Vagina (tissue), 2 donors: ENCODE measurements around the gene SOHLH1.

Source experiments
- CTCF ChIP-seq, 3 experiments: fragments of 450-650 bp in 2 of 3; fragments of 200-600 bp in 1 of 3; sonication (generic) in 1 of 3; IDR thresholded peaks; one replicate each; pipeline ENCODE4 v1.5.1; 2017 to 2019; ENCODE audit warnings: antibody characterized with exemption in 3 of 3, mild to moderate bottlenecking in 2 of 3, moderate library complexity in 2 of 3
- POLR2A ChIP-seq, 2 donors: fragments of 450-650 bp; IDR thresholded peaks; one replicate each; pipeline ENCODE4 v1.6.1; 2017; ENCODE audit warnings: antibody characterized with exemption in 2 of 2, mild to moderate bottlenecking in 2 of 2, moderate library complexity in 2 of 2
- POLR2AphosphoS5 ChIP-seq, 2 donors: sonication (generic); formaldehyde crosslinking; IDR thresholded peaks; one replicate each; pipeline ENCODE4 v1.9.0; 2017; ENCODE audit warnings: antibody characterized with exemption in 2 of 2, mild to moderate bottlenecking in 2 of 2, low read depth in 1 of 2; ENCODE audit not compliant: insufficient read depth in 1 of 2

DNA sequence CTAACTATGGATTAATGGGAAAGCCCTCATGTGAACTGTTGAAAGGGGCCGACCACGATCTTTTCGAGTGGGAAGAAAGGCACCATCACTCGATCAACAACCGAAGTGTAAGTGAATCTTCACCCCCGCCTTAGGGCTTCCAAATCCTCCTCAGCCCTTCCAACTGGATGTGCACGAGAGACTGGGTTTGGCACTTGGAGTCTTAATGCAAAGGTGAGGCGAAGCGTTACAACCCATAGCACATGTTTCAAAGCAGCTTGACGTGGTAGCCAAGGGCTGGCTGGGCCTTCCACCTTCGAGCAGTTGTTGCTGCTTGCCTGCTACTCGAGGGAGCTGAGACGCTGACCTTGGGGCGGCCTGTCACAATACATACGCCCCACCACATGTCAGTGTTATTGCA, 41.9 kb downstream of the SOHLH1 start:
- TF ChIP-seq CTCF (IDR thresholded peaks at IDR 0.05) = no peak
- TF ChIP-seq POLR2AphosphoS5 (IDR thresholded peaks at IDR 0.05; ENCODE audit: insufficient read depth in 1 of 2, low read depth in 1 of 2) = no peak
- TF ChIP-seq POLR2A (IDR thresholded peaks at IDR 0.05) = no peak
